GDM1 (cell line): ENCODE results near the gene C19orf47.

Source experiments
- DNase-seq: peaks from one replicate; lab custom pipeline; 2025; lab: John Stamatoyannopoulos, UW

Gene C19orf47

GRCh38 chr19:40315812-40316470, 32.3 kb downstream of the C19orf47 start:
- no peak for DNase-seq

- no peak for DNase-seq
Measured at GRCh38 chr19:40314656-40315055, 33.5 kb downstream of the C19orf47 start.

- DNase-seq: no peak
Measured at GRCh38 chr19:40313229-40313983, 34.8 kb downstream of the C19orf47 start.

- DNase-seq: peak; percentile 5
Measured at GRCh38 chr19:40312533-40312932, 35.7 kb downstream of the C19orf47 start.

GRCh38 chr19:40309666-40310065, 38.5 kb downstream of the C19orf47 start:
- no peak for DNase-seq

- DNase-seq: peak; percentile 72
Measured at GRCh38 chr19:40305403-40305802, 42.8 kb downstream of the C19orf47 start.

GRCh38 chr19:40304306-40304705, 43.9 kb downstream of the C19orf47 start:
- DNase-seq: no peak

- DNase-seq: no peak
Measured at GRCh38 chr19:40303765-40304164, 44.4 kb downstream of the C19orf47 start.

GRCh38 chr19:40302224-40303011, 45.8 kb downstream of the C19orf47 start:
- no peak for DNase-seq

GRCh38 chr19:40300668-40301067, 47.5 kb downstream of the C19orf47 start:
- no peak for DNase-seq

GRCh38 chr19:40298026-40298425, 50.2 kb downstream of the C19orf47 start:
- DNase-seq: no peak

GRCh38 chr19:40294560-40294959, 53.6 kb downstream of the C19orf47 start:
- no peak for DNase-seq

GRCh38 chr19:40286971-40287421, 61.2 kb downstream of the C19orf47 start:
- no peak for DNase-seq

GRCh38 chr19:40286235-40286970, 61.8 kb downstream of the C19orf47 start:
- no peak for DNase-seq

- DNase-seq: peak; percentile 99
Measured at GRCh38 chr19:40285353-40286234, 62.6 kb downstream of the C19orf47 start.

- peak; percentile 72 for DNase-seq
Measured at GRCh38 chr19:40284501-40285352, 63.5 kb downstream of the C19orf47 start, which contains the start of gene AKT2. AKT2 (minus strand) TSS chr19:40285345; CDS start chr19:40265267, 20,078 bp downstream.

- DNase-seq: no peak
Measured at GRCh38 chr19:40284251-40284500, 64.0 kb downstream of the C19orf47 start.

GRCh38 chr19:40283414-40284250, 64.6 kb downstream of the C19orf47 start:
- DNase-seq: no peak

- DNase-seq: no peak
Measured at GRCh38 chr19:40282920-40283319, 65.3 kb downstream of the C19orf47 start.
